Keratinocyte (primary cell): ENCODE data around the gene PLEK. TPM values are rescaled to one million over a fixed set of nuclear protein-coding genes. Genes with fewer than 3 reads are reported as not detected.

ENCODE experiments used
- DNase-seq: peaks from one replicate; pipeline ENCODE4 v3.0.0-alpha.2; 2011; ENCODE audit warnings: low read depth, missing footprints, low spot score
- FAIRE-seq: peaks from 2 replicates; lab custom pipeline; 2011; peaks lifted over from hg19 to GRCh38; lab: Jason Lieb, UNC
- H2AFZ ChIP-seq: 2 replicates; pipeline ENCODE4 v1.6.0; 2012; ENCODE audit warnings: low read length, control low read depth, inconsistent platforms; ENCODE audit not compliant: control insufficient read depth
- H3K27ac ChIP-seq: 2 replicates; pipeline ENCODE4 v1.5.1; 2011; ENCODE audit warnings: low read length; ENCODE audit not compliant: control insufficient read depth, insufficient read depth
- H3K27me3 ChIP-seq: 3 replicates; pipeline ENCODE4 v1.6.0; 2011; ENCODE audit warnings: low read length; ENCODE audit not compliant: control insufficient read depth, insufficient read depth; ENCODE audit errors: extremely low read depth
- H3K36me3 ChIP-seq, 2 experiments: 2 replicates in 1 of 2; 3 replicates in 1 of 2; pipeline ENCODE4 v1.5.1; 2011; ENCODE audit warnings: low read length in 2 of 2, mild to moderate bottlenecking in 1 of 2; ENCODE audit not compliant: control insufficient read depth in 2 of 2, insufficient read depth in 2 of 2; ENCODE audit errors: extremely low read depth in 1 of 2
- H3K4me1 ChIP-seq: 3 replicates; pipeline ENCODE4 v1.5.1; 2011; ENCODE audit warnings: low read length; ENCODE audit not compliant: control insufficient read depth, insufficient read depth; ENCODE audit errors: extremely low read depth
- H3K4me2 ChIP-seq: 3 replicates; pipeline ENCODE4 v1.6.0; 2011; ENCODE audit warnings: low read depth, low read length; ENCODE audit not compliant: control insufficient read depth, insufficient read depth; ENCODE audit errors: extremely low read depth
- H3K4me3 ChIP-seq, 3 experiments: fragments of 200-600 bp in 1 of 3; sonication (generic) in 1 of 3; 2 replicates in 2 of 3; 3 replicates in 1 of 3; pipeline ENCODE4 v1.5.1; 2011 to 2016; ENCODE audit warnings: low read length in 3 of 3, mild to moderate bottlenecking in 3 of 3, control low read depth in 2 of 3, inconsistent platforms in 1 of 3, low read depth in 1 of 3, mixed read lengths in 1 of 3, mixed run types in 1 of 3, moderate library complexity in 1 of 3; ENCODE audit not compliant: control insufficient read depth in 2 of 3, insufficient read depth in 2 of 3; ENCODE audit errors: extremely low read depth in 1 of 3
- H3K79me2 ChIP-seq: 2 replicates; pipeline ENCODE4 v1.6.0; 2012; ENCODE audit warnings: low read length; ENCODE audit not compliant: control insufficient read depth, insufficient read depth
- H3K9ac ChIP-seq: 3 replicates; pipeline ENCODE4 v1.6.0; 2011; ENCODE audit warnings: low read length; ENCODE audit not compliant: control insufficient read depth, insufficient read depth; ENCODE audit errors: extremely low read depth
- H3K9me1 ChIP-seq: 3 replicates; pipeline ENCODE4 v1.6.0; 2011; ENCODE audit warnings: low read length; ENCODE audit not compliant: control insufficient read depth, insufficient read depth; ENCODE audit errors: extremely low read depth
- H3K9me3 ChIP-seq: 2 replicates; pipeline ENCODE4 v1.5.1; 2012; ENCODE audit warnings: low read depth, low read length; ENCODE audit not compliant: control insufficient read depth
- H4K20me1 ChIP-seq: 3 replicates; pipeline ENCODE4 v1.6.0; 2011; ENCODE audit warnings: low read length; ENCODE audit not compliant: control insufficient read depth, insufficient read depth; ENCODE audit errors: extremely low read depth
- EZH2 ChIP-seq: IDR thresholded peaks from one replicate; pipeline ENCODE4 v1.6.1; 2012; ENCODE audit warnings: inconsistent platforms, mild to moderate bottlenecking, low read length, moderate library complexity
- dilution Hi-C: fragments of 300-500 bp; cut with MboI; formaldehyde crosslinking; loops from one replicate; pipeline ENCODE4 v1.7.0; 2020; ENCODE audit warnings: low sequenced_read_pairs; ENCODE audit not compliant: extremely low pct_ligation_motif_present
- polyA plus RNA-seq, 5 experiments: library from polyadenylated mRNA; depleted of rRNA in 3 of 5; stranded (reverse) in 3 of 5; stranded (forward) in 1 of 5; unstranded in 1 of 5; fragments of >200 nt; gene quantifications; 1 replicate in 1 of 5; 2 replicates in 3 of 5; 3 replicates in 1 of 5; pipeline versions ENCODE4 v1.2.1 to v1.2.3, GENCODE V29; 2011 to 2012; ENCODE audit warnings: missing spikeins in 2 of 5, low read depth in 1 of 5, low replicate concordance in 1 of 5
- TF ChIP-seq, protein P1 (sequence below), 3 experiments: IDR thresholded peaks in 1 of 3; conservative IDR thresholded peaks in 1 of 3; optimal IDR thresholded peaks in 1 of 3; 2 replicates in 2 of 3; 3 replicates in 1 of 3; pipeline versions ENCODE3 to v1.5.1; 2011; ENCODE audit warnings: low read length in 3 of 3, mild to moderate bottlenecking in 3 of 3, moderate library complexity in 2 of 3, control low read depth in 1 of 3, inconsistent platforms in 1 of 3; ENCODE audit not compliant: insufficient read depth in 2 of 3; ENCODE audit errors: extremely low read depth in 1 of 3

The PLEK gene
- polyA plus RNA-seq, 1 donor (not counting 4 experiments of a cell fraction or from before 2014, with no cell fraction given), result 0.04 TPM

DNA sequence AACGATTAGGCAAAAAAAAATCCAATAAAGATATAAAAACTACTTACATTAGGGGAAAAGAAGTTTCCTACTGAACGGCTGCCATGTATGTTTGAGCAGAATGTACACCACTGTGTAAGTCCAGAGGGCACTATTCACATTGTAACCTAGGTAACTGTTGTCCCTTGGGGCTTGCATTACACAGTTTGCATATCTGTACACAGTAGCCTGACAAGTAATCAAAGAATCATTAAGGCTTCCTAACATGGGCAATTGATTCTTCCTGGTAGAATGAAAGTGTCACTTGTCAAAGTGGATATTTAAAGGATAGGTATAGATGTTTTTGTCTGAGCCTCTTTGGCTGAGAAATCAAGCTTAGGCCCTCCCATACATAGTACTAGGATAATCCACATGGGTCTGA, 39.1 kb downstream of the PLEK start:
- TF ChIP-seq, protein P1, sequence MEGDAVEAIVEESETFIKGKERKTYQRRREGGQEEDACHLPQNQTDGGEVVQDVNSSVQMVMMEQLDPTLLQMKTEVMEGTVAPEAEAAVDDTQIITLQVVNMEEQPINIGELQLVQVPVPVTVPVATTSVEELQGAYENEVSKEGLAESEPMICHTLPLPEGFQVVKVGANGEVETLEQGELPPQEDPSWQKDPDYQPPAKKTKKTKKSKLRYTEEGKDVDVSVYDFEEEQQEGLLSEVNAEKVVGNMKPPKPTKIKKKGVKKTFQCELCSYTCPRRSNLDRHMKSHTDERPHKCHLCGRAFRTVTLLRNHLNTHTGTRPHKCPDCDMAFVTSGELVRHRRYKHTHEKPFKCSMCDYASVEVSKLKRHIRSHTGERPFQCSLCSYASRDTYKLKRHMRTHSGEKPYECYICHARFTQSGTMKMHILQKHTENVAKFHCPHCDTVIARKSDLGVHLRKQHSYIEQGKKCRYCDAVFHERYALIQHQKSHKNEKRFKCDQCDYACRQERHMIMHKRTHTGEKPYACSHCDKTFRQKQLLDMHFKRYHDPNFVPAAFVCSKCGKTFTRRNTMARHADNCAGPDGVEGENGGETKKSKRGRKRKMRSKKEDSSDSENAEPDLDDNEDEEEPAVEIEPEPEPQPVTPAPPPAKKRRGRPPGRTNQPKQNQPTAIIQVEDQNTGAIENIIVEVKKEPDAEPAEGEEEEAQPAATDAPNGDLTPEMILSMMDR (optimal IDR thresholded peaks at IDR 0.05 in 1 of 3, IDR thresholded peaks at IDR 0.05 in 1 of 3, conservative IDR thresholded peaks at IDR 0.05 in 1 of 3; ENCODE audit: extremely low read depth in 1 of 3, insufficient read depth in 2 of 3, low read length in 3 of 3), result no peak
- no peak for TF ChIP-seq EZH2
- DNase-seq (no peak), FAIRE-seq (no peak)
- dilution Hi-C loops, result no loop called here
- Histone ChIP-seq H3K79me2 (no peaks in the 10 kb centered on the region), H3K4me1 (no peaks in the 10 kb centered on the region), H3K27ac (no peak overlapping the region), H3K36me3 (no peaks in the 10 kb centered on the region), H3K9me1 (no peaks in the 10 kb centered on the region), H2AFZ (no peak overlapping the region), H3K4me2 (no peak overlapping the region), H3K27me3 (peaks cover 9% of the 10 kb centered on the region), H3K4me3 (no peak overlapping the region), H3K9me3 (no peaks in the 10 kb centered on the region), H3K9ac (no peak overlapping the region), H4K20me1 (no peaks in the 10 kb centered on the region)

DNA sequence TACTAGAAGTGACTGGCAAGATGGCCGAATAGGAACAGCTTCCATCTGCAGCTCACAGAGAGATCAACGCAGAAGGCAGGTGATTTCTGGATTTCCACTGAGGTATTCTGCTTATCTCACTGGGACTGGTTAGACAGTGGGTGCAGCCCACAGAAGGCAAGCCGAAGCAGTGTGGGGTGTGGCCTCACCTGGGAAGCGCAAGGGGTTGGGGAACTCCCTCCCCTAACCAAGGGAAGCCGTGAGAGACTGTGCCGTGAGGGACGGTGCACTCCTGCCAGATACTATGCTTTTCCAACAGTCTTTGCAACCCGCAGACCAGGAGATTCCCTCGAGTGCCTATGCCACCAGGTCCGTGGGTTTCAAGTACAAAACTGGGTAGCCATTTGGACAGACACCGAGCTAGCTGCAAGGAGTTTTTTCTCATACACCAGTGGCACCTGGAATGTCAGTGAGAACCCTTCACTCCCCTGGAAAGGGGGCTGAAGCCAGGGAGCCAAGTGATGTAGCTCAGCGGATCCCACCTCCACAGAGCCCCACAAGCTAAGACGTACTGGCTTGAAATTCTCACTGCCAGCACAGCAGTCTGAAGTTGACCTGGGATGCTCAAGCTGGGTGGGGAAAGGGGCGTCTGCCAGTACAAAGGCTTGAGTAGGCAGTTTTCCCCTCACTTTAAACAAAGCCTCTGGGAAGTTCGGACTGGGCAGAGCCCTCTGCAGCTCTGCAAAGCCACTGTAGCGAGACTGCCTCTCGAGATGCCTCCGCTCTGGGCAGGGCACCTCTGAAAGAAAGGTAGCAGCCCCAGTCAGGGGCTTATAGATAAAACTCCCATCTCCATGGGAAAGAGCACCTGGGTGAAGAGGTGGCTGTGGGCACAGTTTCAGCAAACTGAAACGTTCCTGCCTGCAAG, 40.1 kb downstream of the PLEK start:
- DNase-seq (no peak), FAIRE-seq (no peak)
- Histone ChIP-seq H3K4me2 (no peak overlapping the region), H3K4me3 (no peak overlapping the region), H4K20me1 (no peaks in the 10 kb centered on the region), H3K9me1 (no peaks in the 10 kb centered on the region), H3K4me1 (no peaks in the 10 kb centered on the region), H3K36me3 (no peaks in the 10 kb centered on the region), H3K9ac (no peak overlapping the region), H3K9me3 (no peaks in the 10 kb centered on the region), H3K79me2 (no peaks in the 10 kb centered on the region), H2AFZ (no peak overlapping the region), H3K27ac (no peak overlapping the region), H3K27me3 (peaks cover 9% of the 10 kb centered on the region)
- TF ChIP-seq EZH2, result no peak
- TF ChIP-seq, protein P1 (optimal IDR thresholded peaks at IDR 0.05 in 1 of 3, IDR thresholded peaks at IDR 0.05 in 1 of 3, conservative IDR thresholded peaks at IDR 0.05 in 1 of 3; ENCODE audit: extremely low read depth in 1 of 3, insufficient read depth in 2 of 3, low read length in 3 of 3), result no peak
- dilution Hi-C loops, result no loop called here
